Left ventricle myocardium inferior (tissue), 1 donor: ENCODE results near the gene CDHR2. TPM values are rescaled to one million over a fixed set of nuclear protein-coding genes. Genes with fewer than 3 reads are reported as not detected.
A peak's percentile ranks its signal among the peaks of the same experiment; 100 is the strongest.

ENCODE experiments used
- DNase-seq: peaks from one replicate; pipeline ENCODE4 v3.0.0-alpha.2; 2020
- H3K27ac ChIP-seq: fragments of 200-600 bp; replicated peaks from 2 replicates; pipeline ENCODE4 v1.8.0; 2021
- H3K27me3 ChIP-seq: fragments of 200-600 bp; 2 replicates; pipeline ENCODE4 v1.8.0; 2021; ENCODE audit warnings: low read depth
- H3K36me3 ChIP-seq: fragments of 200-600 bp; 2 replicates; pipeline ENCODE4 v1.8.0; 2021
- H3K4me1 ChIP-seq: fragments of 200-600 bp; 2 replicates; pipeline ENCODE4 v1.8.0; 2021
- H3K4me3 ChIP-seq: fragments of 200-600 bp; 2 replicates; pipeline ENCODE4 v1.8.0; 2021; ENCODE audit warnings: mild to moderate bottlenecking, moderate library complexity
- H3K9me3 ChIP-seq: fragments of 200-600 bp; replicated peaks from 2 replicates; pipeline ENCODE4 v1.8.0; 2021
- intact Hi-C: fragments of 100-400 bp; cut with micrococcal nuclease; formaldehyde crosslinking; loops from one replicate; pipeline ENCODE4 v1.11.0; 2022
- total RNA-seq: library from RNA; stranded (reverse); fragmentation: NEBNext Ultra II Directional; extraction: Animal tissue kit (Norgen Biotek cat#: 25700); gene quantifications from one replicate; pipeline ENCODE4 v1.2.1, GENCODE V29; 2021
- TF ChIP-seq, protein P1 (sequence below): fragments of 200-600 bp; IDR thresholded peaks from 2 replicates; pipeline ENCODE4 v1.8.0; 2021; ENCODE audit warnings: antibody characterized with exemption, mild to moderate bottlenecking, borderline replicate concordance
- donor health status: DM: no; HTN: yes; CAD: no; lungs with severe emphysema.

The CDHR2 gene
- total RNA-seq, 1 donor from 2014 or later, result 0.33 TPM

DNA sequence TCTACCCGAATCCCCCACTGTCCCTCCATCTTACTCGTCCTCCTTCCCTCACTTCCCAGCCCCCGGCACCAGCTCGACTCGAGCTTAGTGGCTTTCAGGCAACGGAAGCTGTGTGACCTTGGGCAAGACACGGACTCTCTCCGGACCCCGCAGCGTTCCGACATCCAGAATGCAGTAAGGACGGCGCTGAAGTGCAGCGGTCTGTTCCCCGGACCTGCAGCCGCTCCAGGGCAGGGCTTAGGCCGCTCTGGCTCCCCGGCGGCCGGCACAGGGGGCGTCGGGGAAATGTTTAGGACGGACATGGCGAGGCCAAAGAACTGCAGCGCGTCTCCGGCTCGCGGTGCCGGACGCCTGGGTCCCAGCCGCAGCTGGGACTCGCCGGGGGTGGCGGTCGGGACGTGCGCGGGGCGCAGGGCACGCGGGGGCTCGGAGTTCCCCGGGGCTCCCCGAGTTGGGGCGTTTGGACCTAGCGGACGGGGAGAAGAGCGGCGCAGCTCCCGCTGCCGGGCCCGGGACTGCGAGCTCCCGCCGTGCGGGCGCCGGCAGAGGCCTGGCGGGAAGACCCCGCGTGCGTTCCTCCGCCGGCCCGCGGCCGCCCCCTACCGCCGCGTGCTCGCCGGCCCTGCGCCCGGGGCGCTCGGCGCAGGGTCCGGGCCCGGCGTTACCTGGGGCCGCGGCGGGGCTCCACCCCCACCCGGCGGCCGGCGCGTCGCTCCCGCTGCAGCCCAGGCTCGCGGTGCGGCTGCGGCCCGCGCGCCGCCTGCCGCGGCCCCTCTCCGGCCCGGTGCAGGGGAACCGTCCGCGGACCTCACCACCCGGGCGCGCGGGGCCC lies 6.3 kb upstream of the CDHR2 start:
- DNase-seq, result no peak
- H3K36me3 ChIP-seq, result no peaks in the 10 kb centered on the region
- TF ChIP-seq, protein P1, sequence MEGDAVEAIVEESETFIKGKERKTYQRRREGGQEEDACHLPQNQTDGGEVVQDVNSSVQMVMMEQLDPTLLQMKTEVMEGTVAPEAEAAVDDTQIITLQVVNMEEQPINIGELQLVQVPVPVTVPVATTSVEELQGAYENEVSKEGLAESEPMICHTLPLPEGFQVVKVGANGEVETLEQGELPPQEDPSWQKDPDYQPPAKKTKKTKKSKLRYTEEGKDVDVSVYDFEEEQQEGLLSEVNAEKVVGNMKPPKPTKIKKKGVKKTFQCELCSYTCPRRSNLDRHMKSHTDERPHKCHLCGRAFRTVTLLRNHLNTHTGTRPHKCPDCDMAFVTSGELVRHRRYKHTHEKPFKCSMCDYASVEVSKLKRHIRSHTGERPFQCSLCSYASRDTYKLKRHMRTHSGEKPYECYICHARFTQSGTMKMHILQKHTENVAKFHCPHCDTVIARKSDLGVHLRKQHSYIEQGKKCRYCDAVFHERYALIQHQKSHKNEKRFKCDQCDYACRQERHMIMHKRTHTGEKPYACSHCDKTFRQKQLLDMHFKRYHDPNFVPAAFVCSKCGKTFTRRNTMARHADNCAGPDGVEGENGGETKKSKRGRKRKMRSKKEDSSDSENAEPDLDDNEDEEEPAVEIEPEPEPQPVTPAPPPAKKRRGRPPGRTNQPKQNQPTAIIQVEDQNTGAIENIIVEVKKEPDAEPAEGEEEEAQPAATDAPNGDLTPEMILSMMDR, result no peak
- H3K4me1 ChIP-seq, result peaks cover 59% of the 10 kb centered on the region
- peak overlapping the region; percentile 91 for H3K27ac ChIP-seq
- H3K9me3 ChIP-seq, result no peaks in the 10 kb centered on the region
- intact Hi-C loops, result no loop called here
- peak overlapping the region; percentile 86 for H3K4me3 ChIP-seq
- no peaks in the 10 kb centered on the region for H3K27me3 ChIP-seq

DNA sequence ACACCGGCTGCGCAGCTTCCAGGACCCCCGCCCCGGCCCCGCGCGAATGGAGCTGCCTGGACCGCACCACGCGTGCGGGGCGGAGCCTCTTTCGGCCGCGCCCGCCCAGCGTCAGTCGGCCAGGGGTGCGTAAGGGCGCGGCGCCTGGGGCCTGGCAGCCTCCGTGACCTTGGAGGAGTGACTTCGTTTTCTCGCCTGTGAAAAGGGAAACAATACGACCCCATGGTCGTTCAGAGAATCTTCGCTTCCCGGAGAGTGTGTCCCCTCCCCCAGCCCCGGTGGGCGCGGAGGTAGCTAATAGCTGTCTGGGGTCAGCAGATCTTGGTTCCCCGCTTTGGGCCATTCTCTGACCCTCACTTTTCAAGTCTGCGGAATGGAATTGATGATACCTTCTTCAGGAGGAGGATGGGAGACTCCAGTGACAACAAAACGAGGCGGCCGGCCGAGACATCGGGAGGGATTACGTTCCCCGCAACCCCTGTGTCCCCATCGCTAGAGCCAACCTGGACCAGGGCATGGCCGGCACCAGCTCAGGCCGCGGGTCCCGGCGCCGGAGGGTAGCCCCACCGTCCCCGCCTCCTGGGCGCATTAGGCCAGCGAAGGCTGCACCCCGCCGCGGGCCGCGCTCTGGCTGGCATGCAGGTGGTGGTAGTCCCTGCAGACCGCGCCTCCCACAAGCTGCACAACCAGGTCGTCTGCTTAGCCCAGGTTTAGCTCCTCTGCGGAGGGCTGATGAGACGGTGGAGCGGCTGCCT lies 5.5 kb upstream of the CDHR2 start:
- TF ChIP-seq, protein P1, result no peak
- Histone ChIP-seq H3K27me3 (no peaks in the 10 kb centered on the region), H3K9me3 (no peaks in the 10 kb centered on the region), H3K27ac (peak overlapping the region; percentile 91), H3K36me3 (no peaks in the 10 kb centered on the region), H3K4me3 (peak overlapping the region; percentile 86), H3K4me1 (peaks cover 57% of the 10 kb centered on the region)
- peak; percentile 83 for DNase-seq
- intact Hi-C loops, result no loop called here

DNA sequence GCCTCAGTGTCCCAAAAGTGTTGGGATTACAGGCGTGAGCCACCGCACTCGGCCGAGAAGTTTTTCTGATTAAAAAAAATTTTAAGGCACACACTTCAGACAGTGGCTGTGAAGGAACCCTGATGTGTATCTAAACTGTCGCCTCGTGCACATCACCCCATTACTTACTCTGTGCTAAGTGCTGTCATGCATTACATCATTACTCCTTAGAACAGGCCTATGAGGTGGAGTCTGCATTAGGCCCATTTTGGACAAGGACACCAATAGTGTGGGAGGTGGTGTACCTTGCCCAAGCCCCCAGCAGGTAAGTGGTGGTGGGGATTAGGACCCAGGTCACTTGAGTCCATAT lies 3.8 kb upstream of the CDHR2 start:
- H3K36me3 ChIP-seq, result no peaks in the 10 kb centered on the region
- peaks cover 51% of the 10 kb centered on the region for H3K4me1 ChIP-seq
- H3K4me3 ChIP-seq, result peak overlapping the region; percentile 86
- peaks cover 6% of the 10 kb centered on the region for H3K27me3 ChIP-seq
- no peak for DNase-seq
- no peaks in the 10 kb centered on the region for H3K9me3 ChIP-seq
- TF ChIP-seq, protein P1, result no peak
- no peak overlapping the region for H3K27ac ChIP-seq
- intact Hi-C loops, result no loop called here

DNA sequence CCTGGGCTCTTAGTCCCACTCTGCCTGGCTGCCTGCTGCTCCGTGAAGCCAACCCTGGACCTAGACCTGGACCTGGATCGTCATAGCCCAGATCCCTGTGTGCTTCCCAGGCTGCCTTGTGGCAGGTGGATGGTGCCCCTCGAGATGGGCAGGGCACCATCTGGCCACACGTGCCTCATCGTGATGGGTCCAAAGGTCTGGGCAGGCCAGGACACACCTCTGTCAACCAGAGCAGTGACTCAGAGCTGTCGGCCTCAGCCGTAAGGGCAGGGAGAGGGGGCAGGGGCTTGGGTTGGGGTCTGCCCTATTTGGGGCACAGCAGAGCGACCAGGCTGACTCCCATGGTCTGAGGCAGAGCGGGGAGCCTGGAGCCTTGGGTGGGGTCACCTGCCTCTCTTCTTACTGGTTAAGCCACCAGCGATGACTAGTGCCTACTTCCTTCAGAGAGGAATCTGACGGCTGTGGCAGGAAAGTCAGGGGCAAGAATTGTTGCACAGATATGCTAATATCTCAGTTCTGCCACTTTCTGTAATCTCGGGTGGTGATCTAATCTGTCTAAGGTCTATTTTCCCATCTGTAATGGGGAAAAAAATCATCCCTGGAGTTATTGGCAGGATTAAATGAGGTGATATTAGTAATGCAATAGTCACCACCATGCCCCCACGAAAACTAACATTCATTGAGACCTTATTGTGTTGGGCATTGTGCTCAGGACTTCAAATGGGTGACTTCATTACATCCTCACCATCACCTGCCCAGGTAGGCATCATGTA lies 3.2 kb upstream of the CDHR2 start:
- TF ChIP-seq, protein P1, result no peak
- Histone ChIP-seq H3K36me3 (no peaks in the 10 kb centered on the region), H3K27ac (no peak overlapping the region), H3K9me3 (no peaks in the 10 kb centered on the region), H3K27me3 (peaks cover 12% of the 10 kb centered on the region), H3K4me3 (no peak overlapping the region), H3K4me1 (peaks cover 50% of the 10 kb centered on the region)
- DNase-seq, result no peak
- intact Hi-C loops, result no loop called here

DNA sequence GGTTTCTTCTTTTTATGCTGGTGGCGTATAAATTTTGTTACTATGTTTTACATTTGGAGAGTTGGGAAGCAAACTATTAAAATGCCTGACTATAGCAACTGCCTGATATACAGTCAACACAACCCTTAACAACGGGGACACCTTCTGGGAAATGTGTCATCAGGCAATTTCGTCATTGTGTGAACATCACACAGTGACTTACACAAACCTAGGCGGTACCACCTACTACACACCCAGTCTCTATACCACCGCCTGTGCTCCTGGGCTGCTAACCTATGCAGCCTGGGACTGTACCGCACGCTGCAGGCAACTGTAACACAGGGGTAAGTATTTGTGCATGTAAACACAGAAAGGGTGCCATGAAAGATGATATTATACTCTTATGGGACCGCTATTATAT lies 1.3 kb upstream of the CDHR2 start:
- intact Hi-C loops, result no loop called here
- TF ChIP-seq, protein P1, result no peak
- Histone ChIP-seq H3K4me3 (no peak overlapping the region), H3K27ac (no peak overlapping the region), H3K36me3 (no peaks in the 10 kb centered on the region), H3K4me1 (peaks cover 31% of the 10 kb centered on the region), H3K9me3 (no peaks in the 10 kb centered on the region), H3K27me3 (peaks cover 27% of the 10 kb centered on the region)
- DNase-seq, result no peak
